Measurements from ENCODE around the gene EFHD2. TPM values are rescaled to one million over a fixed set of nuclear protein-coding genes. Genes with fewer than 3 reads are reported as not detected.
"Not testable (repeated sequence)": the region's sequence is repeated elsewhere in the genome, so short reads cannot be mapped to it uniquely, and the experiment has no call there.

The EFHD2 gene
- polyA plus RNA-seq, 2 donors, result 32.5 to 38.0 TPM

GRCh38 chr1:15454256-15454655 is 44.6 kb downstream of the EFHD2 start:
- peaks cover 0 to 3% of the 10 kb centered on the region in 2 donors for H3K27me3 ChIP-seq (ENCODE audit: control insufficient read depth in 1 of 2, insufficient read depth in 2 of 2, low read length in 2 of 2)
- no peaks in the 10 kb centered on the region for H3K4me1 ChIP-seq (ENCODE audit: control insufficient read depth in 2 of 2, insufficient read depth in 2 of 2, low read length in 1 of 2)
- no peak overlapping the region for H3K27ac ChIP-seq (ENCODE audit: low read depth in 2 of 2, low read length in 1 of 2)
- H3K4me3 ChIP-seq (ENCODE audit: low read depth in 1 of 2, low read length in 2 of 2), result no peak overlapping the region
- WGBS, 2 donors, result 63 to 68% methylated on average over 3 of the region's 3 CpGs
- no peaks in the 10 kb centered on the region for H3K9me3 ChIP-seq (ENCODE audit: control insufficient read depth in 2 of 2, insufficient read depth in 1 of 2, low read depth in 1 of 2, low read length in 1 of 2)
- H3K36me3 ChIP-seq (ENCODE audit: control insufficient read depth in 2 of 2, insufficient read depth in 2 of 2, low read length in 1 of 2), result no peaks in the 10 kb centered on the region

DNA sequence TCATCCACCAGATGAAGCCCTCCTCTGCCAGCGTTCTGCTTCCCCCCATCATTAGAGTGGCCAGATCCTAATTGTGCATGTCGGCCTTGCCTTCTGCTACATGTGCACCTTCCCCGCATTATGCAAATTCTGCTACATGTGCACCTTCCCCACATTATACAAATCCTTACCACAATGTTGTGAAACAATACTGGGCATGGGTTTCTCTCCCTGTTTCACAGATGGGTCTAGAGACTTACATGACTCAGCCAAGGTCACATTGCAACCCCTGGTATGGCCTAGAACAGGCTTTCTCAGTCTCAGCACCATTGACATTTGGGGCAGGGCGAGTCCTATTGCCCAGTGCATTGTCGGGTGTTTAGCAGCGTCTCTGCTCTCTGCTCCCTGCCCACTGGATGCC is 45.8 kb downstream of the EFHD2 start:
- Histone ChIP-seq H3K4me1 (ENCODE audit: control insufficient read depth in 2 of 2, insufficient read depth in 2 of 2, low read length in 1 of 2) (no peaks in the 10 kb centered on the region), H3K36me3 (ENCODE audit: control insufficient read depth in 2 of 2, insufficient read depth in 2 of 2, low read length in 1 of 2) (no peaks in the 10 kb centered on the region), H3K9me3 (ENCODE audit: control insufficient read depth in 2 of 2, insufficient read depth in 1 of 2, low read depth in 1 of 2, low read length in 1 of 2) (no peaks in the 10 kb centered on the region), H3K27me3 (ENCODE audit: control insufficient read depth in 1 of 2, insufficient read depth in 2 of 2, low read length in 2 of 2) (peaks cover 0 to 3% of the 10 kb centered on the region in 2 donors), H3K4me3 (ENCODE audit: low read depth in 1 of 2, low read length in 2 of 2) (no peak overlapping the region), H3K27ac (ENCODE audit: low read depth in 2 of 2, low read length in 1 of 2) (no peak overlapping the region)
- 83 to 89% methylated on average over 5 to 6 of the region's 6 CpGs for WGBS, 2 donors

GRCh38 chr1:15456313-15456954 is 46.7 kb downstream of the EFHD2 start, which contains the start of gene CELA2A:
CELA2A (plus strand) TSS chr1:15456732; CDS start chr1:15456754, 22 bp downstream.
- H3K4me1 ChIP-seq (ENCODE audit: control insufficient read depth in 2 of 2, insufficient read depth in 2 of 2, low read length in 1 of 2), result no peaks in the 10 kb centered on the region
- no peak within 1 kb of the TSS for H3K4me3 ChIP-seq (ENCODE audit: low read depth in 1 of 2, low read length in 2 of 2)
- no peaks in the 10 kb centered on the region for H3K36me3 ChIP-seq (ENCODE audit: control insufficient read depth in 2 of 2, insufficient read depth in 2 of 2, low read length in 1 of 2)
- H3K27ac ChIP-seq (ENCODE audit: low read depth in 2 of 2, low read length in 1 of 2), result no peak within 1 kb of the TSS
- H3K27me3 ChIP-seq (ENCODE audit: control insufficient read depth in 1 of 2, insufficient read depth in 2 of 2, low read length in 2 of 2), result peaks cover 0 to under 1% of the 10 kb centered on the region in 2 donors
- no peaks in the 10 kb centered on the region for H3K9me3 ChIP-seq (ENCODE audit: control insufficient read depth in 2 of 2, insufficient read depth in 1 of 2, low read depth in 1 of 2, low read length in 1 of 2)
- WGBS, 2 donors, result 75 to 95% methylated on average over 8 of the region's 8 CpGs

- no peaks in the 10 kb centered on the region for H3K27me3 ChIP-seq (ENCODE audit: control insufficient read depth in 1 of 2, insufficient read depth in 2 of 2, low read length in 2 of 2)
- H3K4me1 ChIP-seq (ENCODE audit: control insufficient read depth in 2 of 2, insufficient read depth in 2 of 2, low read length in 1 of 2), result no peaks in the 10 kb centered on the region
- no peak overlapping the region for H3K4me3 ChIP-seq (ENCODE audit: low read depth in 1 of 2, low read length in 2 of 2)
- H3K27ac ChIP-seq (ENCODE audit: low read depth in 2 of 2, low read length in 1 of 2), result no peak overlapping the region
- no peaks in the 10 kb centered on the region for H3K9me3 ChIP-seq (ENCODE audit: control insufficient read depth in 2 of 2, insufficient read depth in 1 of 2, low read depth in 1 of 2, low read length in 1 of 2)
- WGBS, 2 donors, result 71 to 76% methylated on average over 2 of the region's 2 CpGs
- no peaks in the 10 kb centered on the region for H3K36me3 ChIP-seq (ENCODE audit: control insufficient read depth in 2 of 2, insufficient read depth in 2 of 2, low read length in 1 of 2)
These were observed 47.9 kb downstream of the EFHD2 start for GRCh38 chr1:15457585-15457984.

DNA sequence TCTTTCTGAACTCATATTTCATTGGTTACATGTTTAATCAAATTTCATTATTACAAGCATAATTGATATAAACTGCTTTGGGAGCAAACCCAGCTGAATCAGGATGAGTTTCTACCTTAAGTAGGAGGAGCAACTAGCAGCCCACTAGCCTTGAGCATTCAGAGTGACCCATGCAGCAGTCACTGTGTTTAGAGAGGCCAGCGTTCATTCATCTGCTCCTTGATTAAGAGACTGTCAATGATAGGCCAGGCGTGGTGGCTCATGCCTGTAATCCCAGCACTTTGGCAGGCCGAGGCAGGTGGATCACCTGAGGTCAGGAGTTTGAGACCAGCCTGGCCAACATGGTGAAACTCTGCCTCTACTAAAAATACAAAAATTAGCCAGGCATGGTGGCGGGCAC is 48.7 kb downstream of the EFHD2 start:
- H3K36me3 ChIP-seq (ENCODE audit: control insufficient read depth in 2 of 2, insufficient read depth in 2 of 2, low read length in 1 of 2); H3K9me3 ChIP-seq (ENCODE audit: control insufficient read depth in 2 of 2, insufficient read depth in 1 of 2, low read depth in 1 of 2, low read length in 1 of 2); H3K27ac ChIP-seq (ENCODE audit: low read depth in 2 of 2, low read length in 1 of 2); H3K4me1 ChIP-seq (ENCODE audit: control insufficient read depth in 2 of 2, insufficient read depth in 2 of 2, low read length in 1 of 2); H3K27me3 ChIP-seq (ENCODE audit: control insufficient read depth in 1 of 2, insufficient read depth in 2 of 2, low read length in 2 of 2); H3K4me3 ChIP-seq (ENCODE audit: low read depth in 1 of 2, low read length in 2 of 2): not testable (repeated sequence)
- WGBS, 2 donors, result 67 to 86% methylated on average over 4 of the region's 4 CpGs

DNA sequence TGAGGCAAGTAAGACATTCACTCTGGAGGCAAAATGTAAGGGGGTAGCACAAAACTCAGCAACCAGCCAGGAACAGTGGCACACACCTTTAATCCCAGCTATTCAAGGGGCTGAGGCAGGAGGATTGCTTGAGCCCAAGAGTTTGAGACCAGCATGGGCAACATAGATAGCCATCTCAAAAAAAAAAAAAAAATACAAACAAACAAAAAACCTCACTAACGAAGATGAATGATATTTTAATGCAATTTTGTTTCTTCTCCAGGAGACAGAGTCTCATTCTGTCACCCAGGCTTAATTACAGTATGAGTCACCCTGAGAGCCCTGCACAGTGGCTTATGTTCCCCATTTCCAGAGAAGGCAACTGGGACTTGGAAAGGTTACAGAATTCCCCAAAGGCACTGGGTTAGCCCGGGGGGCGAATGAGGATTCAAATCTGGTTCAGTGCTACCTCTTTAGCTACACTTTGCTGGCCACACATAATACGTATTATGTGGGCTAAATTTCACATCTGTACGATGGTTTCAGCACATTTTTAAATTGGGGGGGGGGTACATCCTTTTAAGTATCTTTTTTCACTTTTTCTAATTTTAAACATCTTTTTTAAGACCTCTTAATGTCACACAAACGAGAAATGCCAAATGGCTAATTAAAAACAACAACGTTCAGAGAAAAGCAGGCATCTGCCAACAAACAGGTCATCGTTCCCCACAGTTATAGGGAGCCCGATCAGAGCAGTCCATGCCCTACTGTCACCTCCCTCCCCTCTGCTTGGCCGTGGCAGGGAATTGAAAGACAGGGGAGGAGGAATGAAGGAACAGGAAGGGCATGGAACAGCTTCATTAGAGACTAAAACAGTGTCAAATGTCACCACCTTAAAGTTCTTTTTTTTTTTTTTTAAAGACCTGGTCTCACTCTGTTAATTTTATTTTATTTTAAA is 50.4 kb downstream of the EFHD2 start:
- Histone ChIP-seq H3K36me3 (ENCODE audit: control insufficient read depth in 2 of 2, insufficient read depth in 2 of 2, low read length in 1 of 2) (no peaks in the 10 kb centered on the region), H3K27ac (ENCODE audit: low read depth in 2 of 2, low read length in 1 of 2) (no peak overlapping the region)
- WGBS, 2 donors, result 45 to 49% methylated on average over 10 of the region's 10 CpGs

DNA sequence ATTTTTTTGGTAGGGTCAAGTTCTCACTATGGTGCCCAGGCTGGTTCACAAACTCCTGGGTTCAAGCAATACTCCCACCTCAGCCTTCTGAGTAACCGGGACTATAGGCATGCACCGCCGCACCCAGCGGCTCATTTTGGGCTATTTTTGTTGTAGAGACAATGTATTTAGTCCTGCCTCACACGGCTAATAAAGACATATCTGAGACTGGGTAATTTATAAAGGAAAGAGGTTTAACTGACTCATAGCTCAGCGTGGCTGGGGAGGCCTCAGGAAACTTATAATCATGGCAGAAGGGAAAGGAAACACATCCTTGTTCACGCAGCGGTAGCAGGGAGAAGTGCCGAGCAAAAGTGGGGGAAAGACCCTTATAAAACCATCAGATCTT is 51.0 kb downstream of the EFHD2 start:
- no peak overlapping the region for H3K4me3 ChIP-seq (ENCODE audit: low read depth in 1 of 2, low read length in 2 of 2)
- no peaks in the 10 kb centered on the region for H3K36me3 ChIP-seq (ENCODE audit: control insufficient read depth in 2 of 2, insufficient read depth in 2 of 2, low read length in 1 of 2)
- H3K27ac ChIP-seq (ENCODE audit: low read depth in 2 of 2, low read length in 1 of 2), result no peak overlapping the region
- WGBS, 2 donors, result 83 to 87% methylated on average over 9 of the region's 9 CpGs
- H3K9me3 ChIP-seq (ENCODE audit: control insufficient read depth in 2 of 2, insufficient read depth in 1 of 2, low read depth in 1 of 2, low read length in 1 of 2), result no peaks in the 10 kb centered on the region
- peaks cover 0 to 2% of the 10 kb centered on the region in 2 donors for H3K4me1 ChIP-seq (ENCODE audit: control insufficient read depth in 2 of 2, insufficient read depth in 2 of 2, low read length in 1 of 2)
- H3K27me3 ChIP-seq (ENCODE audit: control insufficient read depth in 1 of 2, insufficient read depth in 2 of 2, low read length in 2 of 2), result no peaks in the 10 kb centered on the region

More for the DNA sequence above, 50.4 kb downstream of the EFHD2 start:
- H3K4me3 ChIP-seq (ENCODE audit: low read depth in 1 of 2, low read length in 2 of 2), result no peak overlapping the region
- H3K27me3 ChIP-seq (ENCODE audit: control insufficient read depth in 1 of 2, insufficient read depth in 2 of 2, low read length in 2 of 2), result no peaks in the 10 kb centered on the region
- H3K9me3 ChIP-seq (ENCODE audit: control insufficient read depth in 2 of 2, insufficient read depth in 1 of 2, low read depth in 1 of 2, low read length in 1 of 2), result no peaks in the 10 kb centered on the region
- H3K4me1 ChIP-seq (ENCODE audit: control insufficient read depth in 2 of 2, insufficient read depth in 2 of 2, low read length in 1 of 2), result peaks cover 0 to 2% of the 10 kb centered on the region in 2 donors

DNA sequence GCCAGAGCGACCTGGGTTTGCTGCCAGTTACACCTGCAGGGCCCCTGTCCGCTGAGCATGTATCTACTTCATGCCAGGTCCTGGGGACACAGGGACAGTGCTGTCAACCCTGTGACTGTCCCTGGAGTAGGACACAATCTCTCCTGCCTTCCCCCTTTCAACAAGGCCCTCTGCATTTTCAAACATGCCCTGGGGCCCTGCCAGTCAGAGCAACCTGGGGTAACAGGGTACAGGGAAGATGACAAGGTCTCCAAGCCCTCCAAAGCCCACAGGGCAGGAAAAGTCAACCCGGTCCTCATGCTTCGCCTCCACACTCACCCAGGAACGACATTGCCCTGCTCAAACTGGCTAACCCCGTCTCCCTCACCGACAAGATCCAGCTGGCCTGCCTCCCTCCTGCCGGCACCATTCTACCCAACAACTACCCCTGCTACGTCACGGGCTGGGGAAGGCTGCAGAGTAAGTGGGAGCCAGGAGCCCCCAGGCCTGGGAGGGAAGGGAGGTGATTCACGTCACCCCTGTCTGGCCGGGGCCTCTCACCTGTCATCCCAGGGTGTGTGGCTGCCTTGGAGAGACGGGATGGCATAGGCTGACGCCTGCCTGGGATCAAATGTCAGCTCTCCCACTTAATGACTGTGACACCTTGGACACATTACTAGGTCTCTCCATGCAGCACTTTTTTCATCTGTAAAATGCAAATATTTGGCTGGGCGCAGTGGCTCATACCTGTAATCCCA is 53.5 kb downstream of the EFHD2 start:
- not testable (repeated sequence) for H3K4me1 ChIP-seq (ENCODE audit: control insufficient read depth in 2 of 2, insufficient read depth in 2 of 2, low read length in 1 of 2); H3K9me3 ChIP-seq (ENCODE audit: control insufficient read depth in 2 of 2, insufficient read depth in 1 of 2, low read depth in 1 of 2, low read length in 1 of 2); H3K4me3 ChIP-seq (ENCODE audit: low read depth in 1 of 2, low read length in 2 of 2); H3K27me3 ChIP-seq (ENCODE audit: control insufficient read depth in 1 of 2, insufficient read depth in 2 of 2, low read length in 2 of 2); H3K27ac ChIP-seq (ENCODE audit: low read depth in 2 of 2, low read length in 1 of 2); H3K36me3 ChIP-seq (ENCODE audit: control insufficient read depth in 2 of 2, insufficient read depth in 2 of 2, low read length in 1 of 2)
- 48 to 50% methylated on average over 12 to 13 of the region's 15 CpGs for WGBS, 2 donors

- not testable (repeated sequence) for H3K9me3 ChIP-seq (ENCODE audit: control insufficient read depth in 2 of 2, insufficient read depth in 1 of 2, low read depth in 1 of 2, low read length in 1 of 2); H3K36me3 ChIP-seq (ENCODE audit: control insufficient read depth in 2 of 2, insufficient read depth in 2 of 2, low read length in 1 of 2); H3K27me3 ChIP-seq (ENCODE audit: control insufficient read depth in 1 of 2, insufficient read depth in 2 of 2, low read length in 2 of 2); H3K4me1 ChIP-seq (ENCODE audit: control insufficient read depth in 2 of 2, insufficient read depth in 2 of 2, low read length in 1 of 2); H3K27ac ChIP-seq (ENCODE audit: low read depth in 2 of 2, low read length in 1 of 2); H3K4me3 ChIP-seq (ENCODE audit: low read depth in 1 of 2, low read length in 2 of 2)
- WGBS, 2 donors, result 83 to 84% methylated on average over 5 of the region's 5 CpGs
These were observed 54.2 kb downstream of the EFHD2 start for GRCh38 chr1:15463926-15464322.

Measured in esophagus (tissue), 2 donors.